AG08396 (cell line): Measurements from ENCODE around the gene UBL7.

Experiments
- DNase-seq: peaks from one replicate; pipeline ENCODE4 v3.0.0; 2012; ENCODE audit warnings: low spot score, mixed read lengths

The UBL7 gene

GRCh38 chr15:74408385-74408784, 52.6 kb downstream of the UBL7 start:
- DNase-seq, result no peak

GRCh38 chr15:74406992-74407705, 53.8 kb downstream of the UBL7 start:
- peak; percentile 94 for DNase-seq

- DNase-seq, result no peak
Observed at GRCh38 chr15:74406517-74406916, 54.4 kb downstream of the UBL7 start.

GRCh38 chr15:74405823-74406222, 55.1 kb downstream of the UBL7 start:
- DNase-seq, result no peak

- no peak for DNase-seq
Observed at GRCh38 chr15:74403991-74404563, 56.9 kb downstream of the UBL7 start.

GRCh38 chr15:74403588-74403919, 57.4 kb downstream of the UBL7 start:
- DNase-seq, result no peak

- no peak for DNase-seq
Observed at GRCh38 chr15:74402873-74403587, 57.9 kb downstream of the UBL7 start.

- no peak for DNase-seq
Observed at GRCh38 chr15:74402337-74402841, 58.6 kb downstream of the UBL7 start.

GRCh38 chr15:74400915-74401757, 59.8 kb downstream of the UBL7 start:
- DNase-seq, result no peak

- no peak for DNase-seq
Observed at GRCh38 chr15:74400313-74400860, 60.6 kb downstream of the UBL7 start.

GRCh38 chr15:74399511-74400312, 61.2 kb downstream of the UBL7 start:
- no peak for DNase-seq

- DNase-seq, result no peak
Observed at GRCh38 chr15:74399100-74399499, 61.9 kb downstream of the UBL7 start.

- DNase-seq, result no peak
Observed at GRCh38 chr15:74398183-74398582, 62.8 kb downstream of the UBL7 start.

GRCh38 chr15:74397239-74398068, 63.5 kb downstream of the UBL7 start:
- no peak for DNase-seq

- DNase-seq, result peak; percentile 47
Observed at GRCh38 chr15:74396445-74397238, 64.3 kb downstream of the UBL7 start.

GRCh38 chr15:74396146-74396438, 64.9 kb downstream of the UBL7 start:
- DNase-seq, result no peak
